Amniotic stem cell (primary cell): ENCODE measurements around the gene STAG1.
"Not testable (repeated sequence)": the region's sequence is repeated elsewhere in the genome, so short reads cannot be mapped to it uniquely, and the experiment has no call there.

Experiments
- DNase-seq: peaks from one replicate; lab custom pipeline; 2025; lab: John Stamatoyannopoulos, UW

Gene STAG1

GRCh38 chr3:136586580-136586979 lies 165.6 kb downstream of the STAG1 start:
- DNase-seq = no peak

DNA sequence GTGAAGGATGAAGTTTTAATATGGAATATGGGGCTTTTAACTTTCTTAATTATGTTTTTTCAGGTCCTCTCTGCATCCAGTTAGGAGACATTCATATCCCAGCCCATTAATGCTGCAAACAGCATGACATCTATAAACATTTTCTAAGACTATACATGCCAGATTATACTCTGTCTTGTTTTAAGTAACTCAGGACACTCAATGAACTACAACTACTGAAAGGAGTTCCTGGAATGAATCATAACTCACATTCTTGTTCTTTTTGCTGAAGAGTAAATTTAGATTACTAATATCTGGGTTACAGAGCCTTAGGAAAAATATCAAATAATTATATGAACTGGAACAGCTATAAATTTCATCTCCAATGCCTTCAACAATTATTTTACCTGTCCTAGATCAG lies 167.4 kb downstream of the STAG1 start:
- DNase-seq = no peak

- no peak for DNase-seq
These were observed 168.4 kb downstream of the STAG1 start for GRCh38 chr3:136583823-136584222.

DNA sequence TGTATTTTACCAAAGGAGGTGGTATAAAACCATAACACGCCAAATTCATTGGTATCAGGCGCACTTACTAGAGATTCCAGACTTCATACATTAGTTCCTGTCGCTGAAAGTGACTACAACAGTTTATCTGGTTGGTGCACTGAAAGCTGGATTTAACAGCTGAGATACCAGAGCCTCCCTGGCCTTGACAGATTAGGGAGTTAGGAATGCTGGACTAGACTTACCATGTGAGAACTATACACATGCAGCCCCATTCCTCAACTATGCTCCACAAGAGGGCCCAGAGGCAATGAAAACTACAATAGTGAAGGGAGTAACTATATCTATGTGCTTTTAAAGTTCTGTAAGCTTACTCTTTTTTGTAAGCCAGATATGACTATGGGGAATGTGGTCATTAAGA lies 174.4 kb downstream of the STAG1 start:
- DNase-seq = no peak

DNA sequence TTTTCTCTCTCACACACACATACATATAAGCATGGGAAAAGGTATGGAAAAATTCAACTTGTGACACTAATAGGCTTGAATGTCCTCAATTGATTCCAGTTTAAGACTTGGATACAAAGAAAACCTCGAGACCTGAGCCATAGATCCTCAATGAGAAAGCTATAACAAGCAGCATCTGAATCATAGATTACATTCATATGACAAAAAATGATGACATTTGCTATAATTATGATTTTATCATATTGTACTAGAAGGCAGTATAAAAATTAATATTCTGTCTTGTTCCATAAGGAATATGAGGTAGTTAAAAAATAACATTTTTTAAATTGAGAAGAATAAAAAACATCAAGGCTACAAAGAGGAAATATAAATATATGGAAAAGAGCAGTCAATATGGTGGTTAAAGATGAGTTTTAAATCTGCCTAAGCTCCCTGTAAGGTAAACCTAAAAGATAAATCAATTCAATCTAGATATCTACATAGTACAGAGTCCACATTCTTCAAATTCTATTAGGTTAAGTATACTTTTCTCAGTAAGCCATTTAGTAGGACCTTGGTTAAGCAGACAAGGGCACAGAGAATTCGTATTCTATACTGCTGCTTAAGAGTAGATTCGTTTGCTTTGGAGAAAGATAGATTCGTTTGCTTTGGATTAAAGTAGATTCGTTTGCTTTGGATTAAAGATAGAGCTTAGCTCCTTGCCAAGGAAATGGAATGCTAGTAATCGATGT lies 175.7 kb downstream of the STAG1 start:
- DNase-seq = no peak

DNA sequence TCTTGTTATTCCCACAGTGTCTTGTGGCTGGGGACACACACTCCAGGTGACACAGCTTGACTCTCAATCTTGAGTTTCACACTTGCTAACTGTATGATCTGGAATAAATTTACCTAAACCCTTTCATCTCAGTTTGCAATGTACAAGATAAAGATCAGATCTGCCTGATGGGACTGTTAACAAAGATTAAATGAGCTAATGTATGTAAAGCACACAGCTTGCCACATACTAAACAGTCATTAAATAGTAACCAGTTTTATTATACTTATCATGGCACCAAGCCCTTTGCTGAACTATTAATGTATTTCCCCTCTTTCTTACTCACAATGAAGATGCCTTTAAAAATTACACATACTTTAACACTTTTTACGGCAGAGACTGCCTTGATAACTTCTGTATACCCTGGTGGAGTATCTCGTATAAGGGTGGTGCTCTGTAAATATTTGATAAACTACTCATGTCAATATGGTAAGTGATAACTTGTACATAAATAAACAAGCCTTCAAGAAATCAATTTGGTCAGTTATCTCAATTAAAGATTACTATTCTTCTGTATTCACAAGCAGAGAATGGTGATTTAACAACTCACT lies 184.5 kb downstream of the STAG1 start:
- no peak for DNase-seq

DNA sequence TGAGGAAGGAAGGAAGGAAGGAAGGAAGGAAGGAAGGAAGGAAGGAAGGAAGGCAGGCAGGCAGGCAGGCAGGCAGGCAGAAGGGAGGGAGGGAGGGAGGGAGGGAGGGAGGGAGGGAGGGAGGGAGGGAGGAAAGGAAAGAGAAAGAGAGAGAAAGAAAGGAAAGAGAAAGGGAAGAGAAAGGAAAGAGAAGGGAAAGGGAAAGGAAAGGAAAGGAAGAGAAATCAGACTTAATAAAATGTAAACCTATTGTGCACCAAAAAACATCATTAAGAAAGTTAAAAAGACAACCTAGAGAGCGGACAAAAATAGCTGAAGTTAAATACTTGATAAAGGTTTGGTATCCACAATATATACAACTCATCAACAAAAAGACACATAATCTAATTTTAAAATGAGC lies 187.2 kb downstream of the STAG1 start:
- not testable (repeated sequence) for DNase-seq

DNA sequence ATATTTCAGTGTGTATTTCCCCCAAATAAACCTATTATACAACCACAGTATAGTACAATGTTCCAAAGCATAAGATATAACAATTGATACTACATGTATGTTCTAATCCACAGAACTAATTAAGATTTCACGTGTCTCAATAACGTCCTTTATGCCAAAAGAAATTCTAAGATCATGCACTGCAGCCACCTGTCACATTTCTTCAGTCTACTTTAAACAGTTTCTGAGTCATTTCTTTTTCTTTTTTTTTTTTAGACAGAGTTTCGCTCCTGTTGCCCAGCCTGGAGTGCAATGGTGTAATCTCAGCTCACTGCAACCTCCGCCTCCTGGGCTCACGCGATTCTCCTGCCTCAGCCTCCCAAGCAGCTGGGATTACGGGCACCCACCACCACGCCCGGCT lies 190.2 kb downstream of the STAG1 start:
- no peak for DNase-seq

GRCh38 chr3:136559896-136560295 lies 192.3 kb downstream of the STAG1 start:
- no peak for DNase-seq

GRCh38 chr3:136549461-136549860 lies 202.7 kb downstream of the STAG1 start:
- not testable (repeated sequence) for DNase-seq

DNA sequence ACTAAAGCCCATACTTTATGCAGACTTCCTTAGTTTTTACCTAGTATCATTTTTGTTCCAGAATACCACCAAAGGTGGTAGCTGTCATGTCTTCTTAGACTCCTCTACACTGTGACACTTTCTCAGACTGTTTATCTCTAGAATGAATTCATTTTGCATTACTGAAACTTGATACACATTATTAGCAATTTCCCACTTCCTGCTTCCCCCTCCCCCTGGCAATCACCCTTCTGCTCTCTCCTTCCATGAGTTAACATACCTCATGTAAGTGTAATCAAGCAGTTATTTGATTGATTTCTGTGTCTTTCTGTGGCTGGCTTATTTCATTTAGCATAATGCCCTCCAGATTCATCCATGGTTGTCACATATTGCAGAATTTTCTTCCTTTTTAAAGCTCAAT lies 204.9 kb downstream of the STAG1 start:
- DNase-seq = no peak

- no peak for DNase-seq
These were observed 205.5 kb downstream of the STAG1 start for GRCh38 chr3:136546720-136547119.

GRCh38 chr3:136545664-136546268 lies 206.4 kb downstream of the STAG1 start:
- DNase-seq = no peak

- DNase-seq = no peak
These were observed 207.6 kb downstream of the STAG1 start for GRCh38 chr3:136544532-136544931.

DNA sequence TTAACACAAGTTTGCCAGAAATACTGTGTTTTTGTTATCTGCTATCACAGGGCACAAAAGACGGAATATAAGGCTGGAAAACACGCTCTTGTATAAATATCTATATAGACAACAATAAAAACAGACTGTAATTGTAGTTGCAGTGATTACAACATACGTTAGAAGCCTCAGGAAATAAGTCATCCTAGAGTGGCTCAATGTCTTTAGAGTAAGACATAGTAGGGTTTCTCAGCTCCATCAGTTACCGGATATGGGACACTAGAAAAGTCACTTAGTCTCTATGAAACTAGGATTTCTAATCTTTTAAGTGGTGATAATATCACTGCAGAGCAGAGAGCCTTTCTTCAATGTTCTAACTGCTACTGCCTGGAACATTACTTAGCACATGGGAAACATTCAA lies 208.8 kb downstream of the STAG1 start:
- DNase-seq = no peak

GRCh38 chr3:136535906-136536305 lies 216.3 kb downstream of the STAG1 start:
- no peak for DNase-seq

DNA sequence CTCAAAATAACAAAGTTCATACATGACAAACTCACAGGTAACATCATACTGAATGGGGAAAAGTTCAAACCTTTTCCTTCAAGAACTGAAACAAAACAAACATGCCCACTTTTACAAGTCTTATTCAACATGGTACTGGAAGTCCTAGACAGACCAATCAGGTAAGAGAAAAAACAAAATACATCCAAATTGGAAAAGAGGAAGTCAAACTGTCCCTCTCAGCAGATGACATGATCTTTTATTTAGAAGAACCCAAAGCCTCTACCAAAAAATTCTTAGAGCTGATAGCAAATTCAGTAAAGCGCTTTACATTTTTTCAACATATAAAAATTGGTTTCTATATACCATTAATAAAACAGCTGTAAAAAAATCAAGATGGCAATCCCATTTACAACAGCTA lies 219.4 kb downstream of the STAG1 start:
- DNase-seq = no peak

GRCh38 chr3:136518102-136518501 lies 234.1 kb downstream of the STAG1 start:
- DNase-seq = no peak

DNA sequence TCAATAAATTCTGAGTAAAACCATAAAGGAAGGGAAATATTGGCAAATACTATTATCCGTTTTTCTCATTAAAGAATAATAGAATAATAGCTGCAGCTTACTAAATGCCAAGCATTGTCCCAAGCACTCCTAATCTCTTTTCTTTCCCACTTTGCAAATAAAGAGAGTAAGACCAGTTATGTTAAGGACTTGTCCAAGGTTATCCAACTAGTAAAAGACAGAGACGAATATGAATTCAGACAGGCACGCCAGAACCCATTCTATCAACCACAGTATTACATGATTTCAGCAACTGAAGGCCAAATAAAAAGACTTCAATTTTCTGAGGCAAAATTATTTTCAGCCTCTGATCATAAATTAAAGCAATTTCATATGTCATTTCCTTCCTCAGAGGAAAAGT lies 235.5 kb downstream of the STAG1 start:
- DNase-seq = no peak

- DNase-seq = no peak
These were observed 236.1 kb downstream of the STAG1 start for GRCh38 chr3:136516095-136516494.

DNA sequence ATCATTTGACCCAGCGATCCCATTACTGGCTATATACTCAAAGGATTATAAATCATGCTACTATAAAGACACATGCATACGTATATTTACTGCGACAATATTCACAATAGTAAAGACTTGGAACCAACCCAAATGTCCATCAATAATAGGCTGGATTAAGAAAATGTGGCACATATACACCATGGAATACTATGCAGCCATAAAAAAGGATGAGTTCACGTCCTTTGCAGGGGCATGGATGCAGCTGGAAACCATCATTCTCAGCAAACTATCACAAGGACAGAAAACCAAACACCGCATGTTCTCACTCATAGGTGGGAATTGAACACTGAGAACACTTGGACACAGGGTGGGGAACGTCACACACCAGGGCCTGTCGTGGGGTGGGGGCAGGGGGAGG lies 237.6 kb downstream of the STAG1 start:
- not testable (repeated sequence) for DNase-seq

DNA sequence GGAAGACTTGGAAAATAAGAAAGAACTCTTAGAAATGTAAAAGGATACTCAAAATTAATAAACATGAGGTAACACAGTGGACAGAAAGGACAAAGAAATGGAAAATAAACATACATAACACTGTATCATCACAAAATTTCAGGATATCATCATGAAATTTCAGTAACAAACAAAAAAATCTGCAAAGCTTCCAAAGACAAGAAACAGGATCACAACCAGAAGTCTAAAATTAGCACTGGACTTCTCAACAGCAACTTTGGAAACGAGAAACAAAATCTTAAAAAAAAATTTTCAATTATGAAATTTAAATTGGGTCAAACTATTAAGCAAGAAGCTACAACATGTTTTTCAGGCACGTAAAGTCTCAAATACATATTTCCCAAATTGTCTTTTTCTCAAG lies 238.8 kb downstream of the STAG1 start:
- no peak for DNase-seq

GRCh38 chr3:136512381-136512780 lies 239.8 kb downstream of the STAG1 start:
- no peak for DNase-seq

- DNase-seq = no peak
These were observed 246.5 kb downstream of the STAG1 start for GRCh38 chr3:136505676-136506075.
